GM19438 (cell line): Measurements from ENCODE around the gene SLC13A4.
"Not testable (repeated sequence)": the region's sequence is repeated elsewhere in the genome, so short reads cannot be mapped to it uniquely, and the experiment has no call there.

Source experiments
- ATAC-seq: cut with Tn5 transposase; IDR thresholded peaks from one replicate; pipeline ENCODE4 v1.9.1; 2021; ENCODE audit warnings: low read depth; ENCODE audit not compliant: unreplicated experiment

Gene SLC13A4, protein sequence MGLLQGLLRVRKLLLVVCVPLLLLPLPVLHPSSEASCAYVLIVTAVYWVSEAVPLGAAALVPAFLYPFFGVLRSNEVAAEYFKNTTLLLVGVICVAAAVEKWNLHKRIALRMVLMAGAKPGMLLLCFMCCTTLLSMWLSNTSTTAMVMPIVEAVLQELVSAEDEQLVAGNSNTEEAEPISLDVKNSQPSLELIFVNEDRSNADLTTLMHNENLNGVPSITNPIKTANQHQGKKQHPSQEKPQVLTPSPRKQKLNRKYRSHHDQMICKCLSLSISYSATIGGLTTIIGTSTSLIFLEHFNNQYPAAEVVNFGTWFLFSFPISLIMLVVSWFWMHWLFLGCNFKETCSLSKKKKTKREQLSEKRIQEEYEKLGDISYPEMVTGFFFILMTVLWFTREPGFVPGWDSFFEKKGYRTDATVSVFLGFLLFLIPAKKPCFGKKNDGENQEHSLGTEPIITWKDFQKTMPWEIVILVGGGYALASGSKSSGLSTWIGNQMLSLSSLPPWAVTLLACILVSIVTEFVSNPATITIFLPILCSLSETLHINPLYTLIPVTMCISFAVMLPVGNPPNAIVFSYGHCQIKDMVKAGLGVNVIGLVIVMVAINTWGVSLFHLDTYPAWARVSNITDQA

DNA sequence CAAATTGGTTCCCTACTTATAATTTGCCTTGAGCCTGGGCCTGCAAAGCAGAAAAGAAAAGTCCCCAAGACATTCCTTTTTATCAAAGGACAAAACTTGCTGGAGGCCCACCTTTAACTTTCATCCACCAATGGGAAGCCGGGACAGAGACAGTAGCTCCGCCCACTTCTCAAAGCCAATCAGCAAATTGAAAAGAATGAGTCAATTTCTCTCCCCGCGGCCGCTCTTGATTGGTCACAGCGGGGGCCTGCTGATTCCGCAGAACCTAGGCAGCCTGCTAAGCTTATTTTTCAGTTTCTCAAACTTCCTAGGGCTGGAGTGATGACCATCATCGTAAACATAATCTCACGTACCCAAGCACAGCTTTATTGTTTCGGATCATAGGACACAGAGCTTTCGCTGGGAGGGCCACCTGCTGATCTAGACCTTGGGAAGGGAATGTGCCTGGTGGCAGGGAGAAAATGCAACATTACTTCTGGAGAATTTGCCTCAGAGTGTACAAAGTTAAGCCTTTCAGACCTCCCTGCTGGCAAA, at the start of gene SLC13A4:
SLC13A4 (minus strand) TSS at position 51 of the 534 bp plus-strand sequence. CDS start 690 bp downstream, outside the sequence.
- ATAC-seq = no peak

DNA sequence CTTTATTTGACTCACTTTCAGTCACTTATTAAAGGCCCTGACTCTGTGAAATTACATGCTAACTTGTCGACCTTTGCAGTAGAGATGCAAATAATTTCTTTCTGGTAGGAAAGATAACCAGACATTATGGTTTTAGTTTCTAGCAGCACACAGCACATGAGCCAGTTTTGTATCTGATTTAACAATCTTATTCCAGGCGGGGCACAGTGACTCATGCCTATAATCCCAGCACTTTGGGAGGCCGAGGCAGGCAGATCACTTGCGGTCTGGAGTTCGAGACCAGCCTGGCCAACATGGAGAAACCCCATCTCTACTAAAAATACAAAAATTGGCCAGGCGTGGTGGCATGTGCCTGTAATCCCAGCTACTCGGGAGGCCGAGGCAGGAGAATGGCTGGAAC, 47.9 kb upstream of the SLC13A4 start:
- not testable (repeated sequence) for ATAC-seq

DNA sequence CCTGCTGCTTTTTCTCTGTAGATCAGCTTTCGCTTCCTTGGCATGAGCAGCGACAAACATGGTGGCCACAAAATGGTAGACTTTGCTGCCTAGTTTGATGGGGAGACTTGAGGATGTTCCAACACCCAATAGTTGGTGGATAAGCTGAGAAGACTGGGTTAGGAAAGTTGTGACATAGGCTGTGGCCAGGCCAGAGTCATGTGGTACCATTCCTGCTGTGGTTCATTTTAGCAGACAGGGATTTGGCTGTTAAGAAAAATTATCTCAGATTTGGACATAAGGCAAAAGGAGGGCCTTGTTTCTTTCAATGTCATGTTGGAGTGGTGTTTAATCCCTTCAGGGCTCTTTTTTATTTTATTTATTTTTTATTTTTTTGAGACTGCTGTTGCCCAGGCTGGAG, 47.2 kb upstream of the SLC13A4 start:
- ATAC-seq = no peak

DNA sequence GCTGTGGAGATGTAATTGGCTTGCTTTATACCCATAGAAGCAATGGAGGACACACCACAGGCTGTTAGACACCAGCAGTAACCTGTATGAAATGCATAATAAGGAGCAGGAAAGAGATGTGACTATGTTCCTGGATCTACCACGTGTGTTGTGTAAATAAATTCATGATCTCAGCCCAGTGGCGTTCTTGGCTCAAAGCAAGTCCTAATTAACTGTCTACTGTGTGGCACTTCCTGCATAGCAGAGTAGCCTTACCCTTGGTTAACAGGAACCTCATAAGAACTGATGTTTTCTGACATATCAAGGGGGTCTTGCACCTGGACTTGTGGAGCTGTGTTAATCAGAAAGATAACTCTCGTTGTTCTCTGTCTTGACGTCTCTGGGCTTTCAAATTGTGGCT, 46.3 kb upstream of the SLC13A4 start:
- ATAC-seq = no peak

DNA sequence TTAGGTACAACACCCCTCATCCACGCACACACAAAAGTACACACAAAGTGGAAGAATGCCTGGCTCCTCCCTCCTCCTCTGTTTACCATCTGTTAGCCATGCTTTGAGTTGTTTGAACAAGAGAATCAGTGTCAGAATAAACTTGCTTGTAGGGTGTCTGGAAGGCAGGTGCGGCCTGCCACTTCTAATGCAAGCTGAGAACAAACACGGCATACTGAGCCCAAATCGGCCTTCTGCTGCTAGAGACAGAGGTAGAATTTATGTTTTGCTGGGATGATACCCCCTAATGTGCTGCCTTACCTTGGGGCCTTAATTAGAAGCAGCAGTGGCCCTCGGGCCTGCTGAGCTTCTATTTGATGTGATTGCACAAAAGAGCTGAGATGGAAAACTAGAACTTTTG, 45.5 kb upstream of the SLC13A4 start:
- ATAC-seq = no peak

DNA sequence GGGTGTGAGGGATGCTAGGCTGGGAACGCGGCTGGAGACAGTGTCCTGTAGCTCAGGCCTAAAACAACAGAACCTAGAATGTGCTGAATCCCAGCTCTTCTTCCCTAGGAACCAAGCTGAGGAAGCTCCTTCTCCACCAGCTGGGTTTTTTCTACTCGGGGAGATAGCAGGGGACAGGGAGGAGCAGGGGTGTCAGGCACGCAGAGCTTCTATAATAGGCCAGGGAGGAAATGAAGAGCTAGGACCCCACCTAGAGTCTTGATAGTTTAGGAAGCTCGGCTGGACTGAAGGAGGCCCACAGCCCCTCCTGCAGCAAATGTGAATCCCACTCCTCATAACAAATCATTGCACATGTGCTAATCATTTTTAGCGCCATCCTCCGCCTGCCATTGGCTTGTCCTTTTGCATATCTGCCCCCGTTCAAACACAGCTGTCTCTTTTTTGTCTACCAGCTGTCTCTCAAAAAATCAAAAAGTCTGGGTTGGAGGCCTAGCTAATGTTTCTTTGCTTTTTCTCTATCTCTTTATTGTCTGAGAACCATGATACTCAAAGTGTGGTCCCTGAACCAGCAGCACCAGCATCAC, 44.7 kb upstream of the SLC13A4 start:
- no peak for ATAC-seq

DNA sequence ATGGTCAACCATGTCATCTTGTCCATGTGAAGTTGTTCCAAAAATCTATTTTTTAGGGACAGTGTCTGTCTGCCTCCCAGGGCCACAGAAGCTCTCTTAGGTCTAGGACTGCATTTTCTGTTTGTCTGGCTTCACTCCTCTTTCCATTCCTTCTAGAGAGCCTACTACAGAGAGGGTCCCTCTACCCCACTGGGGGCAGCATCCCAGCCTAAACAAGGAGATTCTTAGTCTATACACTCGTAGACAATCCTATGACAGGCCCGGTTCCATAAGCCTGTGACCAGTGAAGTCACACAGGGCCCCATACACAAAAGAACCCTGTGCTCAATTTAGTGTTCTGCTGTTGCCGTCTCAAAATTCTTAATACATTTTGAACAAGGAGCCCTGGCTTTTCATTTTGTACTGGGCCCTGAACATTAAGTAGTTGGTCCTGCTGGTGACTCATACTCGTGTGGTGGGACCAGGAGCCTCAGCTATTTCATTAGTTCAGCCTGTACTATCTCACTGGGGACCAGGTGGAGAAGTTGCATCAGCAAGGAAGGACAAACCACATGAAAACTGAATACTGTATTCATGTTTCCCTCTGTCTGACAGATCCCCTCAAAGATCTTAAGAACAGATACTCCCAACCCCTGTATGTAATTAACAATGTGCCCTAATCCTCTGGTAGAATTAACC, 44.1 kb upstream of the SLC13A4 start:
- no peak for ATAC-seq

DNA sequence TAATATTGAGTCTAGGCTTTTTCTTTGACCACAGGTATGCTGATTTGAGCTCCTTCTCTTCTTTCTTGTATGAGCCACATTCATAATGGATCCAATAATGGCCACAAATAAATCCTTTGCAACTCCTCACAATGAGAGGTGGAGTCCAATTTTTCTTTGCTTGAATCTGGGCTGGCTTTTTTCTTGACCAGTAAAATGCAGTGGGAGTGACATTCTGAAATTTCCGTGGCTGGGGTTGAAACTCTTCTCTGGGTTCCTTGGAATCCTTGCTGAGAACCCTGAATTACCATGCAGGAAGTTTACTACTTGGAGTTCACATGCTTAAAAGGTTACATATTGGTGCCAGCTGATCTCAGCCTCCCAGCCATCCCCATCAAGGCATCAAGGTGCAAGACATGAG, 43.1 kb upstream of the SLC13A4 start:
- ATAC-seq = no peak

DNA sequence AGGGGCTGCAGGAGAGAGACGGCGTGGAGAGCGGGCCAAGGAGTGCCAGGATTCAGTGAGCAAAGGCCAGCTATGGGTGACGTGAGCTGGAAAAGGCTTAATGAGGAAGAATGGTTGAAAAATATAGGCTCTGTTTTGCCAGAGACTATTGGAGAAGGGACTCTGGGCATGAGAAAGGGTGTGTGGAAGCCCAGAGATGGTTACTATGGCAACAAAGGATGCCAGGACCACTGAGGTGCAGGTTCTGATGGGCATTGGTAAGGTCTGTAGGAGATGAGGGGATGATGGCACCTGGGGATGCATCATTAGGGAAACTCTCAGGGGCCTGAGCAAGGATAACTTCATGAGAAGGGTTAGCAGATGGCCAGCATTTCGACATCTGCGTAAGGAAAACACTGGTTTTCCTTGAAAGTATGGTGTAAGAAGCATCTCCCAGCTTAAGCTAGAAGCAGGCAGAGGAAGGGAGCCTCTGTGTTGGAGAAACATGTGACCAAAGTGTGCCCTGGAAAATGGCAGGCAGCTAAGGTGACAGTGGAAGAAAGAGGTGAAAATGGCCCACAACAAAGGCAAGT, 42.2 kb upstream of the SLC13A4 start:
- ATAC-seq = no peak

DNA sequence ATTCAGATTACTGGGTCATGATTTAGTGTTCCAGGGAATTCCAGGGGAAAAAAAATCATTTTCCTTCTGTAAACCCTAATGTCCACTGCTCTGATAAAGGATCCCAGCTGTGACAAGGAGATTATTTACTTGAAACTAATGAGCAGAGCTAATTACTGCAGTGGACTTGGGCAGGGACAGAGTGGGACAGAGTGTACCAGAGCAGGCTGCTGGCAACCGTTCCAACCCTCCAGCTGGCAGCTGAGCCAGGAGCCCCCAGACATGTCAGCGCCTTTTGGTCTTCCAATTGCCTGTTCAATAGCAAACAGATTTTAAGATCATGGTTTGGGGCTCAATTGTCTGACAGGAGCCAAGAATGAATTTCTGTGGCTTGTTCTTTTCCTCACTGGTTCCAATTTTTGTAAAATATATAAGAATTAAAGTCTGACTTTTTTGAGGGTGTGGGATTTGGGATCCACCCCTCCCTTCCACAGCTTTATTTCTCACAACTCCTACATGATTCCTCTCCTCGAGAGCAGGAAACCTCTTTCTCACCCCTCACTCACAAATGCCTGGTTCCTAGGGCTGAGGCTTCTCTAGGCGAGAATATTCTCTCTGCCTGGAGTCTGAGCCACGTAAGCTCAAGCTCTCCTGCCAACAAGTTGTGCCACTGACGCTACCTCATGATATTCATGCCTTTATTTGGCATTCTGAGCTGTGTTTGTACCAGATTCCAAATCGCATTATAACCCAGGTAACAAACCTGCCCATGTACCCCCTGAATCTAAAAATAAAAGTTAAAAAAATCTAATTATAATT, 41.2 kb upstream of the SLC13A4 start:
- no peak for ATAC-seq

DNA sequence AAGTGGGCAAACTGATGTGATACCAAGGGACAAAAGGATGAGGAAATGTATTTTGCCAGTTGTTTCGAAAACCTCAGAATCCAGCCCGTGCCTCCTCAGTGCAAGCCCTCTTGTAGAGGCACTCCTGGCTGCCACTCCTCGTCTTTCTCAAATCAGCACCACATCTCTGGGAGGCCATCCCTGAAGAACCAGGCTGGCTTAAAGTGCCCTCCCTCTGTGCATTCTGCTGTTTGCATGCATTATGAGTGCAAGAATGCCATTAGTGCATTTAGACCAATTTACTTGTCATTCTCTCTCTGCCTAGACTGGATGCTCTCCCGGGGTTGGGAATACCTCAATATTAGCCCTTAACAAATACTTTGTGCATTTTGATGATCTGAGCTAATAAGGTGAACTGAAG, 40.5 kb upstream of the SLC13A4 start:
- no peak for ATAC-seq

DNA sequence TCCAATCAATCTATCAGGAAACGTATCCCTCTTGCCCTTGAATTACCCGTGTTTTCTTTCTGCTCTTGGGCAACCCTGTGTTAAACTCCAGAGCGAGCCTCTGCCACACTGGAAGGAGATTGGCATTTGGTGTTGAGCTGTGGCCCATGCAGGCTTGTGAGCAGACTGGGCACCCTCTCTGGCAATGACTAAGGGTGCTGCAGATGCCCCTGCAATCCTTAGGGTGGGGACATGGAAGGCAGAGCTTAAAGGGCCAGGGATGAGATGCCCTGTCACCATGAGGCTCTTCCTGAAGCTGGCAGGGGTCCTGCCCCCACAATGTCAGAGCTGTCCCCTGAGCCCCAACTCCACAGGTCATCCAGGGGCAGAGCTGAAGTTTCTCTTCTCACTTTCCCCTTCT, 40.1 kb upstream of the SLC13A4 start:
- ATAC-seq = no peak

DNA sequence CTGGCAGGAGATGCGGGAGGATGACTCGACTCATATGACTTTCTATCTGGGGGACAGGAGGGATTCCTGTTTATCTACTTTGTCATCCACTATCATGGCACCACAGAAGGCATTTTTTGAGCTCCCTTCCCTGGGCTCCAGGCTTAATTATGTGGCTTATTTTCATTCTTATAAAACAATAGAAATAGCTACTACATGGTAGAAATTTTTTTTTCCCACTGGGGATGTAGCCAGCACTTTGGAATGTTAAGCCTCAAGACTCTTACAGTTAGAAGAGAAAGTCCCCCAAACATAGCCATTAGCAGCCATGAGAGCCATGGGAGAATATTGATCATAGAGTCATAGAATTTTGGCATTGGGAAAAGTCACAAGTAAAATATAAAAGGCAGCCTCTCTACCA, 35.3 kb upstream of the SLC13A4 start:
- ATAC-seq = no peak

DNA sequence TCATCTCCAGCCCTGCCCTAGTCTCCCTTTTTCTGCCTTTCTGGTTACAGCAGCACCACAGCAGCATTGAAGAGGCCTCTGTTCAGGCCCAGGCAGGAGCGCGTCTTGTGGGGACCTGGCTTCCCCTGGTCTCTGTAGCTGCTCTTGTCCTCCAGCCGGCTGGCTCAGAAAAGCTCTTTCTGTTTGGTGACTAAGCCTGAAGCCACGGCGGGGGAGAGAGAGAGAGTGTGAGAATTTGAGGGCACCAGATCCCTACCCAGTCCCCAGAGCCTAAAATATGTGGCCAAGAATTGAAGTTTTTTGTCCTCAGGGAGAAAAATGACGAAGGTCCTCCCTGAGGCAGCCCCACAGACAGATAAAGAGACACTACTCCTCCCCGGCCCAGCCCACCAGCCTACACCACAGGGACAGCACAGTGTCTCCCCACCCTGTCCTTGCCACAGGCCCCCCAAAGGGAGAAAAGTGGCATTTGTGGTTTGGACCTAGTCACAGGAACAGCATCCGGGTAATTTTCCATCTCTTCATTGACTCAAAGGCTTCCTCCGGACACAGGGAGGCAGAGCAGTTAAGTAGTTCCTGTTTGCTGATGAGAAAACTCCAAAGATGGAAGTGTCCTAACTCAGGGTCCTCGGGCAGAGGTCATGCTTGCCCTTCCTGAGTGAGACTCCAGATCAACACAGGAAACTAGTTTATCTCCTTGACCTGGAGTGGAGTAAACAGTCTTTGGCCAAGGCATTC, 33.9 kb upstream of the SLC13A4 start:
- no peak for ATAC-seq

DNA sequence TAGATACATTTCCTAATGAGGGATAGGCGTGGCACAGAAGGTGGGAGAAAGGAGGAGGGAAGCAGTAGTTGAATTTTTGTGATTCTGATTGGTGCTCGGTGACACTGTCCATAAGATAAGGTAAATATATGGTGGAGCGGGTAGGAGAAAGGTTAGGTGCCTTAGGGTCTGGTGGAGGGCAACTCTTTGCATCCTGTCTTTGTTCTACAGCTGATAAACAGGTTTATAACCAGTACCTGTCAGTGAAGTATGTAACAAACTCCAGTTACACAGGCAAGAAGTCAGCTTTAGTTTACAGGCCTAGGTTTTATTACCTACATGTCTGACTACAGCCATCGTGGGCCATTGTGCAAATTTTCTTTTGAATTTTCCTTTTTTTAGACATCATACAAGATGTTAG, 31.5 kb upstream of the SLC13A4 start:
- ATAC-seq = no peak

DNA sequence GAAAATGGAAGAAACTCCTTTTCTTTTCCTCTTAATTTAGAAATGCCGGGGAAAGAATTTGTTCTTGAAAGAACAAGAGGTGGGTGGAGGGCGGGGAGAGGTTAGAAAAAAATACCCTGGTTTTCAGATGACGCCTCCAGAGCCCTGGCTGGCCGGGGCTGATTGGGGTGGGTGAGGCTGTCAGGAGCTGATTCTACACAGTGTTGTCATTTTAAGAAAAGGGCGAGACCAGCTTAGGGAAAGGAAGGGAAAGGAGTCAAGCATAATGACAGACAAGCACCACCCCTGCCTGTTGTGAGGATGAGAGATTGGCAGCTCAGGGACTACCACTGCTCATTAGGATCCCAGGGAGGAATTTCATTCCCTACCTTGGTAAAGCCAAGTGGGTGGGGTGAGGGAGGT, 30.5 kb upstream of the SLC13A4 start:
- no peak for ATAC-seq

DNA sequence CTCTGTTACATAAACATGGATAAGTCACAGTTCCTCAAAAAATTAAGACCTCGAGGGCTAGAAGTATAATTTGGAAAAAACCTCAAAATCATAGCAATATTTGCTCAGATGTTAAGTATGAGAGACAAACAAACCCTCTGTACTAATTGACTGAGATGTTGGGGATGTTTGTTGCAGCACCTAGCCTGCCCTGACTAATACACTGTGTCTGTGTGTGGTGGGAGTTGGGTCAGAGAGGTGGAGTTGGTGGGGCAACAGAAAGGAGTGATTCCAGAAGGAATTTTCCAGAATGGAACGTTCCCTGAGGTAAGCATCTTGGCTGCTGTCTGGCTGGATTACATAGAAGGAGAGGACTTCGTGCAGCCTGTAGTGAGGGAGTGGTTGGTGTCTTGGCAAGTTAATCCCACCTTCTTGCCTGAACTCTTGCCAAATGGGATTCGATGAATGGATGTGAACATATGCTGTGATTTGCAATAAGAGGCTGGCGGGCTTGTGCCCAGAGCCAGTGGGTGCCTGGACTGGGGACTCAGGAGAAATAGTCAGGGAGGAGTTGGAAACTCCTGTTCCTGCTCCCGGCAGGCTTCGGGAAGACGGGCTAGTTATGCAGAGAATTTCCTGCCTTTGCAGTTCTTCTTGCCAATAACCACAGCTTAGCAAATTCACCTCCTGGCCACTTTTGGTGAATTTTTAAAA, 29.9 kb upstream of the SLC13A4 start:
- no peak for ATAC-seq

DNA sequence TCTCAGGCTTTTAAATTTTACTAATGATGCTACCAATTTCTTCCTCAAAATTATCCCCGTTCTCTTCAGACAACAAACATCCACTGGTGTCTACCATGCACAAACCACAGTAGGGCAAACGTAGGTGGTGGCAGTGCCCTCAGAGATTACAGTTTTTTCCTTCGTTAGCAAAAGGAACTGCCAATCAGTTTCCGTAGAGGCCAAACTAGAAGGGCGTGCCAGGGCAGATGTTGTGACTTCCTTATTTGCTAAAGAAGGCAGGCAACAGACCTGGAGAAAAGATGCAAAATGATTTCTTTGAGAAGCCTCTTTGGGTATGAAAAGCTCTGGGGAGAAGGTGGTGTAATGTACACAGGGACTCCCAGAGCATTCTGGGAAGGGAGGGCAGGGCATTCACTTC, 28.2 kb upstream of the SLC13A4 start:
- no peak for ATAC-seq

DNA sequence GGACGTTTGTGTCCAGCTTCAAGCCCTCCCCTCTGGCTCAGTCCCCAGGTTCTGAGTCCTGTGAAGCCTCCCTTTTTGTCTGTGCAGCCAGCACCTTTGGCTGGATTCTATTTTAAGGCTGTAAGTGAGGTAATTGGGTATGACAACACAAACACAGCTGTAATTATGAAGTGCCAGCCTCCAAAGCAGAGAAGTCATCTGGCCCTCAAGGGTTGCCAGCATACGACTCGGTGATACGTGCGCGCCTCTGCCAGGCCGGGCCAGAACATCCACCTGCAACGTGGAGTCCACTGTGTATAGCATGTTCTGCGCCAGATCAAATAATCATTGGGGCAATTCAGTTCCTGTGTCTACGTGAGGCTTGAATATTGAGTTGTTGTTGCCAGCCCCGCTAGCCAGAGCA, 27.4 kb upstream of the SLC13A4 start:
- no peak for ATAC-seq
